Sigmoid colon (tissue), 3 donors: ENCODE measurements around the gene DSE.
"Not testable (repeated sequence)": the region's sequence is repeated elsewhere in the genome, so short reads cannot be mapped to it uniquely, and the experiment has no call there.

Experiments used
- CTCF ChIP-seq, 4 experiments: fragments of 450-650 bp in 3 of 4; fragments of 200-600 bp in 1 of 4; IDR thresholded peaks; one replicate each; pipeline ENCODE4 v1.5.1; 2016 to 2019; ENCODE audit warnings: antibody characterized with exemption in 4 of 4, mild to moderate bottlenecking in 3 of 4, moderate library complexity in 2 of 4
- POLR2A ChIP-seq, 2 donors: fragments of 450-650 bp; IDR thresholded peaks; one replicate each; pipeline ENCODE4 v1.6.1; 2016; ENCODE audit warnings: antibody characterized with exemption in 2 of 2, mild to moderate bottlenecking in 2 of 2, moderate library complexity in 2 of 2

DNA sequence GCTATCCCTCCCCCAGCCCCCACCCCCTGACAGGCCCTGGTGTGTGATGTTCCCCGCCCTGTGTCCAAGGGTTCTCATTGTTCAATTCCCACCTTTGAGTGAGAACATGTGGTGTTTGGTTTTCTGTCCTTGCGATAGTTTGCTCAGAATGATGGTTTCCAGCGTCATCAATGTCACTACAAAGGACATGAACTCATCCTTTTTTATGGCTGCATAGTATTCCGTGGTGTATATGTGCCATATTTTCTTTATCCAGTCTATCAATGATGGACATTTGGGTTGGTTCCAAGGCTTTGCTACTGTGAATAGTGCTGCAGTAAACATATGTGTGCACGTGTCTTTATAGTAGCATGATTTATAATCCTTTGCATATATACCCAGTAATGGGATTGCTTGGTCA is 30.1 kb upstream of the DSE start:
- TF ChIP-seq CTCF, POLR2A (IDR thresholded peaks at IDR 0.05): not testable (repeated sequence)
